ENCODE data around the gene NR3C2.
A peak's percentile ranks its signal among the peaks of the same experiment; 100 is the strongest.

Gene NR3C2

DNA sequence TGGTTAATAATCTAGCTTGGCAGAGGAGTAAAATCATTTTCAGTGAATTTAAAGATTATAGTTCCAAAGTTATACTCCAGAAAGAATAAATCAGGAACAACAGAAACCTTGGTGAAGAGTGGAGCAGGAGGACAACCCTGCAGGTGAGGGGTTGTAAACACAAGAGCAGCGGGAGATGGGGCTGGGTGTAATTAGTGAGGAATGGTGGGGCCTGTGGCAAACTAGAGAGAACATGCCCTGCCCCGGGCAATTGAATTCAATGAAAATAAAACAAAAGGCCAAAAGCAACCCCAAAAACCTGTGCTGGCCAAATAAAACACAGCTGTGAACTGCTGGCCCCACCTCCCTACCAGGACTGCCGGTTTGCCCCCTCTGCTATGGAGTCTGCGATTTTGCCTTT, 325.2 kb downstream of the NR3C2 start:
- H3K4me3 ChIP-seq (ENCODE audit: low read depth, low read length) = no peak overlapping the region
- TF ChIP-seq, protein P1, sequence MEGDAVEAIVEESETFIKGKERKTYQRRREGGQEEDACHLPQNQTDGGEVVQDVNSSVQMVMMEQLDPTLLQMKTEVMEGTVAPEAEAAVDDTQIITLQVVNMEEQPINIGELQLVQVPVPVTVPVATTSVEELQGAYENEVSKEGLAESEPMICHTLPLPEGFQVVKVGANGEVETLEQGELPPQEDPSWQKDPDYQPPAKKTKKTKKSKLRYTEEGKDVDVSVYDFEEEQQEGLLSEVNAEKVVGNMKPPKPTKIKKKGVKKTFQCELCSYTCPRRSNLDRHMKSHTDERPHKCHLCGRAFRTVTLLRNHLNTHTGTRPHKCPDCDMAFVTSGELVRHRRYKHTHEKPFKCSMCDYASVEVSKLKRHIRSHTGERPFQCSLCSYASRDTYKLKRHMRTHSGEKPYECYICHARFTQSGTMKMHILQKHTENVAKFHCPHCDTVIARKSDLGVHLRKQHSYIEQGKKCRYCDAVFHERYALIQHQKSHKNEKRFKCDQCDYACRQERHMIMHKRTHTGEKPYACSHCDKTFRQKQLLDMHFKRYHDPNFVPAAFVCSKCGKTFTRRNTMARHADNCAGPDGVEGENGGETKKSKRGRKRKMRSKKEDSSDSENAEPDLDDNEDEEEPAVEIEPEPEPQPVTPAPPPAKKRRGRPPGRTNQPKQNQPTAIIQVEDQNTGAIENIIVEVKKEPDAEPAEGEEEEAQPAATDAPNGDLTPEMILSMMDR (IDR thresholded peaks at IDR 0.05; ENCODE audit: low read depth, low read length, missing control alignments) = no peak
- in situ Hi-C loops (cut with HindIII; ENCODE audit: low sequenced_read_pairs) = no loop called here
- no peak for DNase-seq (ENCODE audit: low read depth)

DNA sequence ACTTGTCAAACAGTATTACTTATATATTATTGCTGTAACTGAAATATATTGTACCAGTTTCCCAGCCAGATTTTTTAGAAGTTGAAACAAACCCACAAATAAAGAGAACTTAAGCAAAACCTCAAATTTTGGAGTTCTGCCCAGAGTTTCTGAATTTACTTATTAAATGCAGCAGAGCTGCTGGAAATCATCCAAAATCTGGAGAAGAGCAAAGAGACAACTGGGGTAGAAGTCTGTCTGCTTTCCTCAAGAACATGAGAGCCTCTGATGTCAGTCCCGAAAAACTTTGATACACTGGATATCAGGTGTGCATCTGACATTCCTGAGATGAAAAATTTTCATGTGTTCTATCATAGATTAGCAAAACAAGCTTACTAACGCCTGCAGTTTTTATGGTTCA, 325.9 kb downstream of the NR3C2 start:
- peak; percentile 92 for DNase-seq (ENCODE audit: low read depth)
- in situ Hi-C loops (cut with HindIII; ENCODE audit: low sequenced_read_pairs) = no loop called here
- no peak overlapping the region for H3K4me3 ChIP-seq (ENCODE audit: low read depth, low read length)
- TF ChIP-seq, protein P1 (IDR thresholded peaks at IDR 0.05; ENCODE audit: low read depth, low read length, missing control alignments) = no peak

DNA sequence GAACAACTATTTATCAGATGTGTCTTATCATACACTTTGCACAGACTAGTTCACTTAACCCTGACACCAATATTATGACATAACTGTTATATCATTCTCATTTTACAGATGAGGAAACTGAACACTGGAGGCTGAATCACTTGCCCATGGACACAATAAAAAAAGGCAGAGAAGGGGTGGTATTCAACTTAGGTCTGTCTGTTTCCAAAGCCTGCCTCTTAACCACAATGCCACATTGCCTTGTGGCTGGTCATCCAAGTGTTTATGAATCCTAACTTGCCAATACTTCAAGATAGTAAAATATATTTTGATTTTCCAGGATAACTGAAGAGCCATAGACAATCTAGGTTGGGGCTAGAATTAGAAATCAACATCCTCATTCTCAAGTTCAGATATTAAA, 327.8 kb downstream of the NR3C2 start:
- no peak overlapping the region for H3K4me3 ChIP-seq (ENCODE audit: low read depth, low read length)
- TF ChIP-seq, protein P1 (IDR thresholded peaks at IDR 0.05; ENCODE audit: low read depth, low read length, missing control alignments) = no peak
- in situ Hi-C loops (cut with HindIII; ENCODE audit: low sequenced_read_pairs) = no loop called here
- DNase-seq (ENCODE audit: low read depth) = no peak

DNA sequence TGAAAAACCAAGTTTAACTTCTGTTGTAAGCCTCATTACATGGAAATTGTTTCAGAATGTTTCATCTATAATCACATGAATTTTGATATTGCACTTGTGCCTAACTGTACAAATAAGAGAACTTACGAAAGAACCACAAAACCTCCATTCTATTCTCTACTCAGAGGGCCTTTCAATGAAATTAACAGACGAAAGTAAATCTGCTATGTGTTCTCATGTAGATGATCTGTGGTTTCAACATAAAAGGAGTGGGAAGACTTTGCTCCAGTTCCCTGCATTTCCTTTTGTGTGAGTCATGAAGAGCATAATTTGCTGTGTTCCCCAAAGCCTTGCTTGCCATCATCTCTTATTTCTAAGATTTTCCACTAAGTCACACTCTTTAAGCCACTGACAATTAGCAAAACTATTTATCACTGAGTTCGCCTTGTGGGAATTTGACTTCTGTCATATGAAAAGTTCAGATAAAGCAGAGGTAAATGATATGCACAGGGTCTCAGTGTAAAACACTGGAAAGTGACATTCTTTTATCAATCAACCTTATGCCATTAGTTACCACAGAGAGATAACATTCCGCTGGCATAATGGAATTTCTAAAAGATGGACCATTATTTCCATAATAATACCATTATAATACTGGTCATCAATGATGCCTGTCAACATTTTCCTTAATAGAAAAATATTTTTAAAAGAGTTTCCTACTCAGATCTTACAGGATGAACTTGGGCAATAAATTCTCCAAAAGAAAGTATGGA, 329.8 kb downstream of the NR3C2 start:
- no peak overlapping the region for H3K4me3 ChIP-seq (ENCODE audit: low read depth, low read length)
- TF ChIP-seq, protein P1 (IDR thresholded peaks at IDR 0.05; ENCODE audit: low read depth, low read length, missing control alignments) = no peak
- in situ Hi-C loops (cut with HindIII; ENCODE audit: low sequenced_read_pairs) = no loop called here
- peak; percentile 93 for DNase-seq (ENCODE audit: low read depth)

DNA sequence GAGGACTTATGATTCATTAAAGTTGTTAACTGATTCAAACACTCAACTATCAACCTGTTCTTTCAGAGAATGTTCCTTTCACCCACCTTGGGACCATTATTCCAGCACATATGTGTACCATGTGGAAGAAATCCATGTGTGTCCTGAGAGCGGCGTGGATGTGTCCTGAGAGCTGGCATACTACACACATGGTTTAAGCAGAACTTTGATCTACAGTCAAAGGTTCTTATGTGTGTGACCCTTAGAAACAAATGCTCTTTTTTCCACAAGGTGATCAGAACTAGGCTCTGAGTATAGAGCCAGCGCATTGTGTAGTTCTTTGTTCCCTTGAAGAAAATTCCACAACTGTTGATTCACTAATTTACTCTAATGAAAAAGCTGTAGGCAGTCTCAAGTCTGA, 332.0 kb downstream of the NR3C2 start:
- no peak overlapping the region for H3K4me3 ChIP-seq (ENCODE audit: low read depth, low read length)
- no peak for DNase-seq (ENCODE audit: low read depth)
- TF ChIP-seq, protein P1 (IDR thresholded peaks at IDR 0.05; ENCODE audit: low read depth, low read length, missing control alignments) = no peak
- in situ Hi-C loops (cut with HindIII; ENCODE audit: low sequenced_read_pairs) = no loop called here

DNA sequence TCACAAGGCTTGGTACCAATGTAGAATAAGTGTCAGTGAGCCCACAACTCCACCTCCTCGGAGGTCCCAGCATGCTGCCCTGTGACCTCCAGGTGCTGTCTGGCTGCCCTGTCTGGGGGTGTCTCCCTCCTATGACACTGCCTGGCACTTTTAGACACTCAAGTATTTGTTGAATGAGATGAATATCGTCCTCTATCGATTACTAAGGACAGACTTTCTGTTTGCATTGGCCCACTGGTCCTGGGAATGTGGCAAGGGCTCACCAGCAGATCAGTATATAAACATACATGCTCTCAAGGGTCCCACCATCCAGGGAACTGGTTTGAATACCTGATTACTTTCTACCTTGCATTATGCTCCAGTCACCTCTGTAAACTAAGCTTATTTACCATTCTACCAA, 333.0 kb downstream of the NR3C2 start:
- TF ChIP-seq, protein P1 (IDR thresholded peaks at IDR 0.05; ENCODE audit: low read depth, low read length, missing control alignments) = no peak
- no peak overlapping the region for H3K4me3 ChIP-seq (ENCODE audit: low read depth, low read length)
- no peak for DNase-seq (ENCODE audit: low read depth)
- in situ Hi-C loops (cut with HindIII; ENCODE audit: low sequenced_read_pairs) = no loop called here

Data from astrocyte of the cerebellum (primary cell).